Gastroesophageal sphincter (tissue), 4 donors: Measurements from ENCODE around the gene BCAS3. TPM values are rescaled to one million over a fixed set of nuclear protein-coding genes. Genes with fewer than 3 reads are reported as not detected.

ENCODE experiments used
- ATAC-seq: fragments of 150-250 bp; one replicate; pipeline ENCODE4 v1.9.1; 2016; ENCODE audit warnings: mild to moderate bottlenecking, moderate library complexity
- H3K27ac ChIP-seq, 4 donors: fragments of 200-600 bp; sonication (generic) in 3 of 4; 1 replicate in 3 of 4; 2 replicates in 1 of 4; pipeline ENCODE4 v1.5.1; 2016 to 2019
- H3K27me3 ChIP-seq: fragments of 200-600 bp; sonication (generic); one replicate; pipeline ENCODE4 v1.5.1; 2019
- H3K36me3 ChIP-seq, 2 donors: fragments of 200-600 bp; sonication (generic); one replicate each; pipeline ENCODE4 v1.5.1; 2019; ENCODE audit warnings: control low read depth in 1 of 2
- H3K4me1 ChIP-seq, 3 donors: fragments of 200-600 bp; sonication (generic); 1 replicate in 2 of 3; 2 replicates in 1 of 3; pipeline ENCODE4 v1.5.1; 2016 to 2019; ENCODE audit warnings: control low read depth in 2 of 3
- H3K4me3 ChIP-seq, 2 donors: fragments of 200-600 bp; sonication (generic); one replicate each; pipeline ENCODE4 v1.5.1; 2019; ENCODE audit warnings: mild to moderate bottlenecking in 1 of 2, moderate library complexity in 1 of 2
- H3K9me3 ChIP-seq, 3 donors: fragments of 200-600 bp; sonication (generic); one replicate each; pipeline ENCODE4 v1.5.1; 2017 to 2019; ENCODE audit warnings: control low read depth in 2 of 3
- EP300 ChIP-seq: sonication (generic); formaldehyde crosslinking; IDR thresholded peaks from one replicate; pipeline ENCODE4 v1.6.1; 2017; ENCODE audit warnings: antibody characterized with exemption, mild to moderate bottlenecking
- POLR2A ChIP-seq, 2 donors: fragments of 450-650 bp; IDR thresholded peaks; one replicate each; pipeline ENCODE4 v1.6.1; 2017; ENCODE audit warnings: antibody characterized with exemption in 2 of 2, mild to moderate bottlenecking in 2 of 2, moderate library complexity in 1 of 2
- POLR2AphosphoS5 ChIP-seq: sonication (generic); formaldehyde crosslinking; IDR thresholded peaks from one replicate; pipeline ENCODE4 v1.6.1; 2017; ENCODE audit warnings: antibody characterized with exemption
- WGBS, 2 donors: methylation state at CpG; one replicate each; pipeline ENCODE4 v1.1.5; 2018; ENCODE audit warnings: low coverage in 1 of 2; 5-methylcytosine and 5-hydroxymethylcytosine counted together
- total RNA-seq, 4 donors: library from RNA; depleted of rRNA; stranded (reverse); fragments of >200 nt; gene quantifications; one replicate each; pipeline ENCODE4 v1.1.0, GENCODE V29; 2016
- TF ChIP-seq, protein P1 (sequence below), 4 experiments: fragments of 200-600 bp in 2 of 4; fragments of 450-650 bp in 2 of 4; sonication (generic) in 1 of 4; IDR thresholded peaks; one replicate each; pipeline ENCODE4 v1.5.1; 2017 to 2019; ENCODE audit warnings: antibody characterized with exemption in 4 of 4, mild to moderate bottlenecking in 2 of 4, moderate library complexity in 2 of 4

BCAS3 gene
- total RNA-seq, 4 donors from 2014 or later = 18.8 to 37.0 (median 34.5) TPM

DNA sequence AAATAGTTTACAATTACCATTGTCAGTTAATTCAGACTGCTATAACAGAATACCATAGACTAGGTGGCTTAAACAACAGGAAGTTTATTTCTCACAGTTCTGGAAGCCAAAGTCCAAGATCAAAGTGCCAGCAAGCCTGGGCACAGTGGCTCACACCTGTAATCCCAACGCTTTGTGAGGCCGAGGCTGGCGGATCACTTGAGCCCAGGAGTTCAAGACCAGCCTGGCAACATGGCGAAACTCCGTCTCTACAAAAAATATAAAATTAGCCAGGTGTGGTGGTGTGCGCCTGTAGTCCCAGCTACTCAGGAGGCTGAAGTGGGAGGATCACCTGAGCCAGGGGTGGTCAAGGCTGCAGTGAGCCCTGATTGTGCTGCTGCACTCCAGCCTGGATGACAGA is 650.7 kb downstream of the BCAS3 start:
- Histone ChIP-seq H3K4me3 (no peak overlapping the region), H3K27me3 (no peaks in the 10 kb centered on the region), H3K4me1 (peaks cover 3 to 47% (median 16%) of the 10 kb centered on the region in 3 donors), H3K27ac (no peak overlapping the region), H3K36me3 (no peaks in the 10 kb centered on the region), H3K9me3 (no peaks in the 10 kb centered on the region)
- no peak for ATAC-seq
- TF ChIP-seq POLR2A (IDR thresholded peaks at IDR 0.05) (no peak), EP300 (no peak), POLR2AphosphoS5 (no peak)
- TF ChIP-seq, protein P1, sequence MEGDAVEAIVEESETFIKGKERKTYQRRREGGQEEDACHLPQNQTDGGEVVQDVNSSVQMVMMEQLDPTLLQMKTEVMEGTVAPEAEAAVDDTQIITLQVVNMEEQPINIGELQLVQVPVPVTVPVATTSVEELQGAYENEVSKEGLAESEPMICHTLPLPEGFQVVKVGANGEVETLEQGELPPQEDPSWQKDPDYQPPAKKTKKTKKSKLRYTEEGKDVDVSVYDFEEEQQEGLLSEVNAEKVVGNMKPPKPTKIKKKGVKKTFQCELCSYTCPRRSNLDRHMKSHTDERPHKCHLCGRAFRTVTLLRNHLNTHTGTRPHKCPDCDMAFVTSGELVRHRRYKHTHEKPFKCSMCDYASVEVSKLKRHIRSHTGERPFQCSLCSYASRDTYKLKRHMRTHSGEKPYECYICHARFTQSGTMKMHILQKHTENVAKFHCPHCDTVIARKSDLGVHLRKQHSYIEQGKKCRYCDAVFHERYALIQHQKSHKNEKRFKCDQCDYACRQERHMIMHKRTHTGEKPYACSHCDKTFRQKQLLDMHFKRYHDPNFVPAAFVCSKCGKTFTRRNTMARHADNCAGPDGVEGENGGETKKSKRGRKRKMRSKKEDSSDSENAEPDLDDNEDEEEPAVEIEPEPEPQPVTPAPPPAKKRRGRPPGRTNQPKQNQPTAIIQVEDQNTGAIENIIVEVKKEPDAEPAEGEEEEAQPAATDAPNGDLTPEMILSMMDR (IDR thresholded peaks at IDR 0.05) = no peak
- WGBS, 2 donors = 94 to 97% methylated on average over 6 of the region's 6 CpGs

DNA sequence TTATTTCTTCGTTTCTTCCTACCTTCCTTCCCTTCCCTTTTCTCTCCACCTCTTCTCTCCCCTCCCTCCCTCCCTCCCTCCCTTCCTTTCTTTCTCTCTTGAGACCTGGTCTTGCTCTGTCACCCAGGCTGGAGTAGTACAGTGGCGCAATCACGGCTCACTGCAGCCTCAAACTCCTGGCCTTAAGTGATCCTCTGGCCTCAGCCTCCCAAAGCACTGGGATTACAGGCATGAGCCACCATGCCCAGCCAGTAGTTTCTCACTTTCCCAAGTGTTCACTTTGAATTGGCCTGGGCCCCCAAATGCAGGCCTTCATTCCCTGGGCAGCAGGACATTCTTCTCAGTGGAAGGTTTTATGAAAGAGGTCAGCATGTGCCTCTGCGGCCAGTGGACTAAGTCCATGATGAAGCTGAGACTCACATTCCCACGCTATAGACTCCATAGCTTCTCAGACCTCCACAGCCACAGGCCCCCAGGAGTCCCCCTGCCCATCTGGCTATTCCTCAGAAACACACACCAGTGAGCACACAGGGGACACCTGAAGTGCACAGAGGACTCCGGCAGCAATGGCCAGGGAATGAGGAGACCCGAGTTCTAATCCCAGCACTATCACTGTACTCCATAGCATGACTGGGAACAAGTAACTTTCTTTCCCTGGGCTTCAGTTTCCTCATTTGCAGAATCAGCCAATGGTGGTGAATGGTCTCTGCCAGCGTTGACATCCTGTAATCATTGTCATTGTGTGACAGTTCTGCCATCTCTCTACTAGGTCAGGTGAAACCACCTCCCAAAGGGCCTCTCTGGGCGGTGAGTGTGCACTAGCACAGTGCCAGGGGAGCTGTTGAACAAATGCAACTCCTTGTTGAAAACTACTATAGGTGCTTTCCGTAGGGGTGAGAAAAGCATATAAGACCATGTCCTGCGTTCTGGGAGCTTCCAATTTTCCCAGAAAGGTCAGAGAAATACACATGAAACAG is 652.8 kb downstream of the BCAS3 start:
- Histone ChIP-seq H3K4me1 (peaks cover 0 to 34% (median 6%) of the 10 kb centered on the region in 3 donors), H3K36me3 (no peaks in the 10 kb centered on the region), H3K4me3 (no peak overlapping the region), H3K27me3 (no peaks in the 10 kb centered on the region), H3K27ac (peak overlapping the region in 3 of 4 donors; percentile 27 to 63 (median 45)), H3K9me3 (no peaks in the 10 kb centered on the region)
- TF ChIP-seq, protein P1 (IDR thresholded peaks at IDR 0.05) = no peak
- TF ChIP-seq POLR2AphosphoS5 (no peak), EP300 (no peak), POLR2A (IDR thresholded peaks at IDR 0.05) (no peak)
- ATAC-seq = no peak
- WGBS, 2 donors = 91 to 97% methylated on average over 7 to 9 of the region's 11 CpGs

DNA sequence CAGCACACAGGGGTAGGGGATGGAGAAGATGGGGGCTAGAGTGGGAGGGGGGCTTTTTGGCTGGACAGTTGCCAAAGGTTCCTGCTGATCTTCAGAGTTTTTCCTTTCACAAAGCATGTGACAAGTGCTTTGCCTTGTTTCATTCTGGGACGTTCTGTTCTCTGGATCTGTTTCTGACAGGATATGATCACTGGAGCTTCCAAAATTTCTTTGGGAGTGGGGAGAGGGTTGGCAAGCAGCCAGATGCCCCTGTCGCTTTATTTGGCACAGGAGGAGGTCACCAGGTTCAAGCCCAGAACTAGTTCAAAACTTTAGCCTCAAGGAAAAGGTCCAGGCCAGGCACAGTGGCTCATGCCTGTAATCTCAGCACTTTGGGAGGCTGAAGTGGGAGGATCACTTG is 653.5 kb downstream of the BCAS3 start:
- WGBS, 2 donors = 24% methylated on average over 2 of the region's 2 CpGs; no CpG with 5 or more reads in 1 of the 2 donors
- H3K4me1 ChIP-seq = peaks cover 5 to 34% (median 5%) of the 10 kb centered on the region in 3 donors
- no peaks in the 10 kb centered on the region for H3K27me3 ChIP-seq
- H3K9me3 ChIP-seq = no peaks in the 10 kb centered on the region
- H3K4me3 ChIP-seq = no peak overlapping the region
- no peak for ATAC-seq
- TF ChIP-seq POLR2AphosphoS5 (no peak), EP300 (no peak), POLR2A (IDR thresholded peaks at IDR 0.05) (no peak)
- TF ChIP-seq, protein P1 (IDR thresholded peaks at IDR 0.05) = no peak
- peak overlapping the region in 3 of 4 donors; percentile 27 to 63 (median 45) for H3K27ac ChIP-seq
- H3K36me3 ChIP-seq = no peaks in the 10 kb centered on the region

DNA sequence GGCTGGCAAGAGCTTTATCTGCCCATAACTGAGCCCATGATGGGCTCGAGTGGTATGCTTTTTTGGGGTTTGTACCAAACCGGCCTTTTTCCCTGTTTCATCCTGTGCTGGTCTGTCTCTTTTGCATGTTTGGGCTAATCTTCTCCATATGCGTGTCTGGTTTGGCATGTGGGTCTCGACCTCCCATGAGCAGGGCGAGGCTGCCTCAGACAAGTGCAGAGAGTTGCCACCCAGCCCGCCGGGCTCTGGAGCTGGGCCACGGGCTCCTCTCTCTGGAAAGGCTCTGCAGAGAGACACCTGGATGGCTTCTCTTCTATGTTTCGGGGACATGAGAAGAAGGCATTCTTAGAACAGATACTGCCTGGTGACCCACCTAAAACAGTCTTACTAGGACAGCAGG is 654.2 kb downstream of the BCAS3 start:
- TF ChIP-seq, protein P1 (IDR thresholded peaks at IDR 0.05) = no peak
- TF ChIP-seq POLR2A (IDR thresholded peaks at IDR 0.05) (no peak), EP300 (no peak)
- 96% methylated on average over 5 of the region's 9 CpGs; no CpG with 5 or more reads in 1 of the 2 donors for WGBS, 2 donors
- H3K4me1 ChIP-seq = peaks cover 5 to 41% (median 5%) of the 10 kb centered on the region in 3 donors
- no peak for ATAC-seq
- no peaks in the 10 kb centered on the region for H3K27me3 ChIP-seq
- peak overlapping the region in 3 of 4 donors; percentile 35 to 63 (median 45) for H3K27ac ChIP-seq
- H3K36me3 ChIP-seq = no peaks in the 10 kb centered on the region
- H3K4me3 ChIP-seq = no peak overlapping the region
- no peaks in the 10 kb centered on the region for H3K9me3 ChIP-seq
